Gastroesophageal sphincter (tissue), 3 donors: ENCODE results near the gene NRF1.

Source experiments
- CTCF ChIP-seq, 4 experiments: fragments of 200-600 bp in 2 of 4; fragments of 450-650 bp in 2 of 4; sonication (generic) in 1 of 4; IDR thresholded peaks; one replicate each; pipeline ENCODE4 v1.5.1; 2017 to 2019; ENCODE audit warnings: antibody characterized with exemption in 4 of 4, mild to moderate bottlenecking in 2 of 4, moderate library complexity in 2 of 4
- EP300 ChIP-seq: sonication (generic); formaldehyde crosslinking; IDR thresholded peaks from one replicate; pipeline ENCODE4 v1.6.1; 2017; ENCODE audit warnings: antibody characterized with exemption, mild to moderate bottlenecking
- POLR2A ChIP-seq, 2 donors: fragments of 450-650 bp; IDR thresholded peaks; one replicate each; pipeline ENCODE4 v1.6.1; 2017; ENCODE audit warnings: antibody characterized with exemption in 2 of 2, mild to moderate bottlenecking in 2 of 2, moderate library complexity in 1 of 2

GRCh38 chr7:129804890-129805719 lies 193.6 kb downstream of the NRF1 start:
- TF ChIP-seq POLR2A (IDR thresholded peaks at IDR 0.05) (no peak), CTCF (IDR thresholded peaks at IDR 0.05) (no peak), EP300 (no peak)
